Calu3 (cell line): ENCODE results near the gene RTN1. TPM values are rescaled to one million over a fixed set of nuclear protein-coding genes. Genes with fewer than 3 reads are reported as not detected.

Source experiments
- BruUV-seq: library from RNA; stranded (reverse); fragments of 400-500 nt; replicated peaks from 2 replicates; lab custom pipeline; 2021; lab: Mats Ljungman, UMichigan
- CTCF ChIA-PET: fragments of 300-600 bp; sonication (Branson Sonifier 250); formaldehyde crosslinking; loops from one replicate; lab custom pipeline; 2022; ENCODE audit warnings: antibody characterized with exemption; lab: Charles Lee
- DNase-seq: peaks from one replicate; pipeline ENCODE4 v3.0.0; 2022
- H3K27ac Mint-ChIP-seq: one replicate; pipeline ENCODE4 v1.8.0; 2022; ENCODE audit warnings: mixed read lengths; ENCODE audit not compliant: unreplicated experiment
- H3K27me3 Mint-ChIP-seq: one replicate; pipeline ENCODE4 v1.8.0; 2022; ENCODE audit warnings: mixed read lengths; ENCODE audit not compliant: unreplicated experiment
- H3K36me3 Mint-ChIP-seq: one replicate; pipeline ENCODE4 v1.8.0; 2022; ENCODE audit warnings: mild to moderate bottlenecking, moderate library complexity, mixed read lengths; ENCODE audit not compliant: insufficient read depth, unreplicated experiment
- H3K4me1 Mint-ChIP-seq: one replicate; pipeline ENCODE4 v1.8.0; 2022; ENCODE audit warnings: mild to moderate bottlenecking, low read depth, mixed read lengths; ENCODE audit not compliant: unreplicated experiment
- H3K4me3 Mint-ChIP-seq: one replicate; pipeline ENCODE4 v1.8.0; 2022; ENCODE audit warnings: mild to moderate bottlenecking, low read depth, moderate library complexity, mixed read lengths; ENCODE audit not compliant: unreplicated experiment
- H3K9me3 Mint-ChIP-seq: one replicate; pipeline ENCODE4 v1.8.0; 2022; ENCODE audit warnings: low read depth, mixed read lengths; ENCODE audit not compliant: unreplicated experiment
- intact Hi-C: fragments of 100-400 bp; cut with micrococcal nuclease; formaldehyde crosslinking; loops from one replicate; pipeline ENCODE4 v1.10.0; 2022; ENCODE audit not compliant: unreplicated experiment
- total RNA-seq: library from RNA; stranded (reverse); gene quantifications from 2 replicates; pipeline ENCODE4 v1.2.3, GENCODE V29; 2022
- TF ChIP-seq, protein P1 (sequence below): fragments of 200-600 bp; IDR thresholded peaks from one replicate; pipeline ENCODE4 v1.8.0; 2022; ENCODE audit warnings: antibody characterized with exemption; ENCODE audit not compliant: unreplicated experiment

Gene RTN1
- total RNA-seq, 1 experiment from 2014 or later = not detected

DNA sequence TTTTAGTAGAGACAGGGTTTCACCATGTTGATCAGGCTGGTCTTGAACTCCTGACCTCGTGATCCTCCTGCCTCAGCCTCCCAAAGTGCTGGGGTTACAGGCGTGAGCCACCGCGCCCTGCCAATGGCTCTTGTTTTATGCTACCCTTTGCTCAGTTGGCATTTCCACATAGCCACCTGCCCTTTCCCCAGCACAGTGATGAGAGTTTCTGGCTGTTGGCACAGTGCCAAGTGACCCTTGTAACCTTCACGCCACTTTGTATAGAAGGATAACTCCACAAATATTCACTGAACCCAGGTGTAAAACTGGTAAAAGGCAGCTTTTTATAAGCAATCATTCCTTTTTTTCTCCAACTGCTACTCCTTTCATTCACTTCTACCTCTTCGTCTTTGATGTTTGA lies 275.5 kb downstream of the RTN1 start:
- H3K4me1 Mint-ChIP-seq = no peaks in the 10 kb centered on the region
- H3K9me3 Mint-ChIP-seq = no peaks in the 10 kb centered on the region
- H3K27ac Mint-ChIP-seq = no peak overlapping the region
- no peaks in the 10 kb centered on the region for H3K36me3 Mint-ChIP-seq
- no peak overlapping the region for H3K4me3 Mint-ChIP-seq
- TF ChIP-seq, protein P1, sequence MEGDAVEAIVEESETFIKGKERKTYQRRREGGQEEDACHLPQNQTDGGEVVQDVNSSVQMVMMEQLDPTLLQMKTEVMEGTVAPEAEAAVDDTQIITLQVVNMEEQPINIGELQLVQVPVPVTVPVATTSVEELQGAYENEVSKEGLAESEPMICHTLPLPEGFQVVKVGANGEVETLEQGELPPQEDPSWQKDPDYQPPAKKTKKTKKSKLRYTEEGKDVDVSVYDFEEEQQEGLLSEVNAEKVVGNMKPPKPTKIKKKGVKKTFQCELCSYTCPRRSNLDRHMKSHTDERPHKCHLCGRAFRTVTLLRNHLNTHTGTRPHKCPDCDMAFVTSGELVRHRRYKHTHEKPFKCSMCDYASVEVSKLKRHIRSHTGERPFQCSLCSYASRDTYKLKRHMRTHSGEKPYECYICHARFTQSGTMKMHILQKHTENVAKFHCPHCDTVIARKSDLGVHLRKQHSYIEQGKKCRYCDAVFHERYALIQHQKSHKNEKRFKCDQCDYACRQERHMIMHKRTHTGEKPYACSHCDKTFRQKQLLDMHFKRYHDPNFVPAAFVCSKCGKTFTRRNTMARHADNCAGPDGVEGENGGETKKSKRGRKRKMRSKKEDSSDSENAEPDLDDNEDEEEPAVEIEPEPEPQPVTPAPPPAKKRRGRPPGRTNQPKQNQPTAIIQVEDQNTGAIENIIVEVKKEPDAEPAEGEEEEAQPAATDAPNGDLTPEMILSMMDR = no peak
- H3K27me3 Mint-ChIP-seq = peaks cover 39% of the 10 kb centered on the region
- CTCF ChIA-PET = no interaction called here
- intact Hi-C loops = no loop called here
- DNase-seq = no peak
- no TSS peak for BruUV-seq

DNA sequence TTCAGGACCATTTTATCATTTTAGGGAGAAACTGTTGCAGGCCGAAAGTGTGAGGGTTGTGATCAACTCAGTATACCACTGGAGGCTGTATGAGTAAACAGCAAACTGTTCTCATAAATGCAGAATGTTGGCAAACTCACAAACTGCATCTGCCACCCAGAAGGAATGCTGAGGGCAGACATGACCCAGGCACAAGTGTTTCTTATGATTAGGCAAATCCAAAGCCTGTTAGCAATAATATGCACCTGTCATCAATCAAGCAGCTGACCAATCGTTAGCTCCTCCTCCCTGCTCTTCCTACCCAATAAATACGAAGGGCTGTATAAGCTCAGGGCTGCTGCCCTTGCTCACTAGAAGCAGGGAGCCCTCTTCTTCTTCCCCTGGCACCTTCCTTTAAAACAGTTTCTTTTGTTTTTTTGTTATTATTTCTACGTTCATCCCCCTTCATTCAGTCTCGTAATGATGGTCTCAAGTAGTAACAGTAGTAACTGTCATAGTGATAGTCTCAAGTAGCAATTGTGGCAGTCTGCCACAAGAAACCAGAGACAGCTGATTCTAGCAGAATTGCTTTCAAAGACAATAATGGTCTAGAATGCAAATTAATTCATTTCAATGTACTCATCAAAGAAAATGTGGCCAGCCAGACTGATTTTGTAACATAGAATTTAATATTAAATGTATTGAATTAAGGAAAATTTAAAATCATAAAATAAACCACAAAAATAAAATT lies 278.8 kb downstream of the RTN1 start:
- Mint-ChIP-seq H3K4me1 (no peaks in the 10 kb centered on the region), H3K27me3 (peaks cover 20% of the 10 kb centered on the region), H3K36me3 (no peaks in the 10 kb centered on the region), H3K4me3 (no peak overlapping the region), H3K9me3 (no peaks in the 10 kb centered on the region), H3K27ac (no peak overlapping the region)
- CTCF ChIA-PET = no interaction called here
- TF ChIP-seq, protein P1 = no peak
- no TSS peak for BruUV-seq
- DNase-seq = no peak
- intact Hi-C loops = no loop called here

DNA sequence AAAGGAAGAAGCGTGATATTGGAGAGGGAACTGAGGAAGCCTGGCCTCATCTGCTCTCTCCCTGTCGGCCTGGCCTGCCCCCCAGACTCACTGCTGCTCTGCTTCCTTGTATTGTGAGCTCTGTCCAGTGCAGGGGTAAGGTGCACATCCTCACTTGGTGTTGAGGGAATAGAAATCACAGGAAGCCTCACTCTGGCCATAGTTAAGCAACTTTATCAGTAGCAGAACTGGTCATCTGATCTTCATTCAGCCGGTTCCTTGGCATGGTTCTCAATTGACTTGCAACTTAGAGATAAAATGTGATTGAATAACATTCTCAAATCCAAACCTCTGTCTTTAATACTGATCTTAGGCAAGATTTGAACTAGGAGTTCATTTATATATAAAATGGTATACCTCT lies 282.5 kb downstream of the RTN1 start:
- Mint-ChIP-seq H3K27me3 (no peaks in the 10 kb centered on the region), H3K9me3 (no peaks in the 10 kb centered on the region), H3K36me3 (no peaks in the 10 kb centered on the region), H3K4me3 (no peak overlapping the region), H3K4me1 (no peaks in the 10 kb centered on the region), H3K27ac (no peak overlapping the region)
- intact Hi-C loops = no loop called here
- DNase-seq = no peak
- CTCF ChIA-PET = no interaction called here
- no TSS peak for BruUV-seq
- TF ChIP-seq, protein P1 = no peak

DNA sequence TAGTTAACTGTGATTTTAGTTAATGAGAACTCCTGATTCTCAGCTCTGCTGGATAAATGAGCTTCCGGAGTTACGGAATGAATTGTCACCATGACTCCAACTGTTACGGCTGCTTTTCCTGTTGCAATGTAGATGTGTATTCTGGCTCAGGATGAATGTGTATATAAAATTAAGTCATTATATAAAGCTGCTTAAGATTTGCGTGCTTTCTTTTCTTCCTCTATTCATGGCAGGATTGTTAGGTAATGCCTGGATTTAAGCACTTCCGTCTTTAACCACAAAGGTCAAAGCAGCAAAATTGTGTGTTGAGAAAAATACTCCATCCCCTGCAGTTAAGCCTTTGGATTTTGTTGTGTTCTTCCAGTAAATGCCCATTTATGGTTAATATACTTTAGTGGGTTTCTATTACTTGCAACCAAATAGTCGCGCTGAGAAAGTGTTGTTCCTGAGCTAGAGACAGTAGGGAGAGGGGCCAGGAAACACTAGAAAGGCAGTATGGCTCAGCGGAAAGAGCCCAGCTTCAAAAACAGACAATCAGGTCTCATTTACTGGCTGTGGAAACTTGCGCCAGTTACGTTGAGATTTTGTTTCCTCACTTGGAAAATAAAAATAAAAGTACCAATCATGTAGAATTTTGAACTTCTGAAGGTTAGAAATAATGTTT lies 284.6 kb downstream of the RTN1 start:
- TF ChIP-seq, protein P1 = no peak
- CTCF ChIA-PET = no interaction called here
- H3K4me1 Mint-ChIP-seq = no peaks in the 10 kb centered on the region
- H3K9me3 Mint-ChIP-seq = no peaks in the 10 kb centered on the region
- DNase-seq = no peak
- H3K27ac Mint-ChIP-seq = no peak overlapping the region
- no peaks in the 10 kb centered on the region for H3K27me3 Mint-ChIP-seq
- intact Hi-C loops = no loop called here
- BruUV-seq = no TSS peak
- H3K4me3 Mint-ChIP-seq = no peak overlapping the region
- H3K36me3 Mint-ChIP-seq = no peaks in the 10 kb centered on the region
